HCT116 (cell line): ENCODE results near the gene TANGO6. TPM values are rescaled to one million over a fixed set of nuclear protein-coding genes. Genes with fewer than 3 reads are reported as not detected.

Source experiments
- ATAC-seq: fragments of 200-7000 bp; cut with Tn5 transposase; 2 replicates; pipeline ENCODE4 v1.9.1; 2020; ENCODE audit warnings: mild to moderate bottlenecking, moderate library complexity
- BruUV-seq: library from RNA; stranded (reverse); fragments of 400-500 nt; replicated peaks from 2 replicates; lab custom pipeline; 2021; lab: Mats Ljungman, UMichigan
- CTCF ChIA-PET: fragments of 300-600 bp; sonication (Branson Sonifier 250); formaldehyde crosslinking; loops from one replicate; lab custom pipeline; 2021; ENCODE audit warnings: antibody characterized with exemption; lab: Charles Lee
- POLR2A ChIA-PET: fragments of 300-600, 350-600 bp; sonication (Branson Sonifier 250); formaldehyde crosslinking; loops from one replicate; lab custom pipeline; 2021; ENCODE audit warnings: antibody characterized with exemption; lab: Charles Lee
- RAD21 ChIA-PET, 2 experiments: fragments of 300-600 bp; sonication (Branson Sonifier 250); formaldehyde crosslinking; loops; one replicate each; lab custom pipeline; 2023; ENCODE audit warnings: low total read pairs in 2 of 2; ENCODE audit not compliant: uncharacterized antibody in 2 of 2, unreplicated experiment in 2 of 2, low non-redundant PET in 1 of 2; lab: Charles Lee
- DNase-seq: peaks from one replicate; pipeline ENCODE4 v3.0.0-alpha.2; 2010; ENCODE audit warnings: low read depth, low spot score
- H2AFZ ChIP-seq: fragments of 200-600 bp; shearing (Covaris generic), sonication (generic); 2 replicates; pipeline ENCODE4 v1.6.1; 2017; ENCODE audit warnings: low read depth, mixed run types, mixed read lengths, antibody characterized with exemption, low read length; ENCODE audit not compliant: poor library complexity, severe bottlenecking
- H3K27ac ChIP-seq: 2 replicates; pipeline ENCODE4 v1.5.1; 2012; ENCODE audit warnings: low read depth, low read length
- H3K27me3 ChIP-seq: fragments of 200-600 bp; sonication (generic); 2 replicates; pipeline ENCODE4 v1.6.1; 2016; ENCODE audit warnings: mixed run types, low read length, mixed read lengths; ENCODE audit not compliant: insufficient read depth
- H3K36me3 ChIP-seq, 2 experiments: fragments of 200-500 bp in 1 of 2; fragments of 200-600 bp in 1 of 2; sonication (Bioruptor generic) in 1 of 2; sonication (generic) in 1 of 2; 2 replicates each; pipeline versions ENCODE4 v1.5.1 to v1.6.1; 2014 to 2016; ENCODE audit warnings: low read length in 2 of 2, inconsistent platforms in 1 of 2, mixed read lengths in 1 of 2, mixed run types in 1 of 2; ENCODE audit not compliant: insufficient read depth in 2 of 2, control insufficient read depth in 1 of 2
- H3K4me1 ChIP-seq, 2 experiments: fragments of 200-600 bp in 1 of 2; sonication (generic) in 1 of 2; 2 replicates each; pipeline versions ENCODE4 v1.5.1 to v1.6.1; 2012 to 2017; ENCODE audit warnings: low read length in 2 of 2, inconsistent platforms in 1 of 2, mild to moderate bottlenecking in 1 of 2, mixed read lengths in 1 of 2, mixed run types in 1 of 2, moderate library complexity in 1 of 2; ENCODE audit not compliant: insufficient read depth in 2 of 2, control insufficient read depth in 1 of 2
- H3K4me2 ChIP-seq: fragments of 200-600 bp; sonication (generic); 2 replicates; pipeline ENCODE4 v1.6.1; 2017; ENCODE audit warnings: mixed run types, low read length, mixed read lengths
- H3K4me3 ChIP-seq, 2 experiments: fragments of 200-600 bp in 1 of 2; sonication (generic) in 1 of 2; replicated peaks in 1 of 2; 2 replicates each; pipeline ENCODE4 v1.5.1; 2011 to 2016; ENCODE audit warnings: low read length in 2 of 2, control low read depth in 1 of 2, low read depth in 1 of 2, mild to moderate bottlenecking in 1 of 2, mixed read lengths in 1 of 2, mixed run types in 1 of 2
- H3K79me2 ChIP-seq: fragments of 200-600 bp; sonication (generic); 2 replicates; pipeline ENCODE4 v1.6.1; 2017; ENCODE audit warnings: mild to moderate bottlenecking, mixed run types, low read length, moderate library complexity, mixed read lengths; ENCODE audit not compliant: insufficient read depth
- H3K9ac ChIP-seq: fragments of 200-600 bp; sonication (generic); 2 replicates; pipeline ENCODE4 v1.6.1; 2016; ENCODE audit warnings: low read length, mixed read lengths
- H3K9me2 ChIP-seq: fragments of 200-600 bp; sonication (generic), shearing (Covaris generic); 2 replicates; pipeline ENCODE4 v1.6.1; 2017; ENCODE audit warnings: mixed run types, mild to moderate bottlenecking, moderate library complexity; ENCODE audit not compliant: insufficient read depth
- H3K9me3 ChIP-seq, 2 experiments: fragments of 200-500 bp in 1 of 2; fragments of 200-600 bp in 1 of 2; sonication (Bioruptor generic) in 1 of 2; sonication (generic) in 1 of 2; 2 replicates each; pipeline ENCODE4 v1.6.1; 2014 to 2017; ENCODE audit warnings: low read length in 2 of 2, mixed read lengths in 2 of 2, inconsistent platforms in 1 of 2, low read depth in 1 of 2, mild to moderate bottlenecking in 1 of 2, mixed run types in 1 of 2, moderate library complexity in 1 of 2; ENCODE audit not compliant: control insufficient read depth in 1 of 2, insufficient read depth in 1 of 2
- H4K20me1 ChIP-seq: fragments of 200-600 bp; sonication (generic), shearing (Covaris generic); 2 replicates; pipeline ENCODE4 v1.6.1; 2017; ENCODE audit warnings: mixed run types, mild to moderate bottlenecking, moderate library complexity; ENCODE audit not compliant: insufficient read depth
- CEBPB ChIP-seq: IDR thresholded peaks from 2 replicates; pipeline ENCODE4 v1.6.1; 2012; ENCODE audit warnings: low read depth
- EGR1 ChIP-seq: IDR thresholded peaks from 2 replicates; pipeline ENCODE4 v1.6.1; 2012; ENCODE audit warnings: low read depth
- ELF1 ChIP-seq: IDR thresholded peaks from 2 replicates; pipeline ENCODE4 v1.6.1; 2012; ENCODE audit warnings: low read depth, borderline replicate concordance
- EZH2 ChIP-seq: fragments of 200-600 bp; sonication (generic); IDR thresholded peaks from 2 replicates; pipeline ENCODE4 v1.6.1; 2017; ENCODE audit warnings: antibody characterized with exemption, mixed run types
- EZH2phosphoT487 ChIP-seq: fragments of 200-600 bp; IDR thresholded peaks from 2 replicates; pipeline ENCODE4 v1.6.1; 2018; ENCODE audit warnings: antibody characterized with exemption, borderline replicate concordance
- POLR2A ChIP-seq: IDR thresholded peaks from 2 replicates; pipeline ENCODE4 v1.7.0; 2011; ENCODE audit warnings: borderline replicate concordance; ENCODE audit not compliant: insufficient read depth, insufficient read length; ENCODE audit errors: extremely low read depth
- POLR2AphosphoS5 ChIP-seq: IDR thresholded peaks from 2 replicates; pipeline ENCODE4 v1.6.1; 2011; ENCODE audit warnings: mild to moderate bottlenecking, low read depth, low read length, moderate library complexity
- RAD21 ChIP-seq: IDR thresholded peaks from 2 replicates; pipeline ENCODE4 v1.6.1; 2012; ENCODE audit warnings: low read depth, mild to moderate bottlenecking
- SIN3A ChIP-seq: IDR thresholded peaks from 2 replicates; pipeline ENCODE4 v1.6.1; 2012; ENCODE audit warnings: low read depth
- SRF ChIP-seq: IDR thresholded peaks from 2 replicates; pipeline ENCODE4 v1.6.1; 2012; ENCODE audit warnings: low read depth
- ZNF274 ChIP-seq: fragments of 200-500 bp; sonication (Bioruptor generic); IDR thresholded peaks from 2 replicates; pipeline ENCODE4 v1.6.1; 2014; ENCODE audit warnings: mild to moderate bottlenecking, low read depth, low read length, inconsistent platforms
- intact Hi-C: fragments of 100-400 bp; cut with micrococcal nuclease; formaldehyde crosslinking; loops from 2 replicates; pipeline ENCODE4 v1.10.0; 2022
- total RNA-seq: library from RNA; stranded (reverse); gene quantifications from one replicate; pipeline ENCODE4 v1.2.1, GENCODE V29; 2021; ENCODE audit not compliant: unreplicated experiment
- TF ChIP-seq, protein P1 (sequence below): IDR thresholded peaks from 2 replicates; pipeline ENCODE4 v1.6.1; 2012
- TF ChIP-seq, protein P2 (sequence below): IDR thresholded peaks from 2 replicates; pipeline ENCODE4 v1.6.1; 2012
- TF ChIP-seq, protein P3 (sequence below): IDR thresholded peaks from 2 replicates; pipeline ENCODE4 v1.6.1; 2011; ENCODE audit warnings: mild to moderate bottlenecking, low read length, moderate library complexity; ENCODE audit not compliant: insufficient replicate concordance; ENCODE audit errors: extremely low read depth
- TF ChIP-seq, protein P4 (sequence below): IDR thresholded peaks from 2 replicates; pipeline ENCODE4 v1.6.1; 2012; ENCODE audit warnings: low read depth

TANGO6 gene
- total RNA-seq, 1 experiment from 2014 or later = 16.4 TPM

DNA sequence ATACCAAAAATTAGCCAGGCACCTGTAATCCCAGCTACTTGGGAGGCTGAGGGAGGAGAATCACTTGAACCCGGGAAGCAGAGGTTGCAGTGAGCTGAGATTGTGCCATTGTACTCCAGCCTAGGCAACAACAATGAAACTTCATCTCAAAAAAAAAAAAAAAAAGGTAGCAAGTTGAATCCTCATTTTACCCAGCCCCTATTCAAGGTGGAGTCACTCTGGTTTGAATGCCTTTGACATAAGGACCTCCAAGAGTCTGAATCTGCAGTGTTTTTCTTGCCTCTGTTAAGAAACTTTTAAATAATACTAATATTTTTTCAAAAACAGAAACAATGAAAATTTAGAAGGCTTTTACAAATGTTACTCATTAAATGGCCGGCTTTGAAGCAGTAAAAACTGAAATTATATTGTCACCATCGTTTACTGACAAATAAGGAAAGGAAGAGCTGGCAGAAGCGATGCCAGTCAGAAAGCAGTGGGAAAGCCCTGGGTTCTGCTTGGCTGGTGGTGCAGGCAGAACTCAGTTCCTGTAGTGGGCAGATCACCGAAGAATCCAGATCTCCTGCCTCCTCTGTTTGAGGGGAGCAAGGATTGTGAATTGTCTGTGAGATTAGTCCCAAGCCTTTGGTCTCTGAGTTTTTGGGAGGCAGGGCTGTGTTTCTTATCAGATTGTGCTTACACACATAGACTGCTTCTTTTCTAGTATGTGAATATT, 162.5 kb downstream of the TANGO6 start:
- H3K27me3 ChIP-seq = no peaks in the 10 kb centered on the region
- DNase-seq = no peak
- peaks cover 6 to 9% of the 10 kb centered on the region in 2 experiments; a peak in 3 of 4 replicates for H3K9me3 ChIP-seq
- POLR2A ChIA-PET = no interaction called here
- H3K9me2 ChIP-seq = no peaks in the 10 kb centered on the region
- H2AFZ ChIP-seq = no peak overlapping the region
- no peak overlapping the region for H3K9ac ChIP-seq
- no TSS peak for BruUV-seq
- intact Hi-C loops = no loop called here
- CTCF ChIA-PET = no interaction called here
- no peaks in the 10 kb centered on the region for H3K79me2 ChIP-seq
- no peak for ATAC-seq
- TF ChIP-seq ZNF274 (no peak), EZH2phosphoT487 (no peak), SRF (no peak), EZH2 (no peak), POLR2A (no peak), EGR1 (no peak), SIN3A (no peak), RAD21 (no peak), CEBPB (no peak), POLR2AphosphoS5 (no peak), ELF1 (no peak)
- TF ChIP-seq, protein P1, sequence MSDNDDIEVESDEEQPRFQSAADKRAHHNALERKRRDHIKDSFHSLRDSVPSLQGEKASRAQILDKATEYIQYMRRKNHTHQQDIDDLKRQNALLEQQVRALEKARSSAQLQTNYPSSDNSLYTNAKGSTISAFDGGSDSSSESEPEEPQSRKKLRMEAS = no peak
- TF ChIP-seq, protein P2, sequence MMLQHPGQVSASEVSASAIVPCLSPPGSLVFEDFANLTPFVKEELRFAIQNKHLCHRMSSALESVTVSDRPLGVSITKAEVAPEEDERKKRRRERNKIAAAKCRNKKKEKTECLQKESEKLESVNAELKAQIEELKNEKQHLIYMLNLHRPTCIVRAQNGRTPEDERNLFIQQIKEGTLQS = no peak
- TF ChIP-seq, protein P3, sequence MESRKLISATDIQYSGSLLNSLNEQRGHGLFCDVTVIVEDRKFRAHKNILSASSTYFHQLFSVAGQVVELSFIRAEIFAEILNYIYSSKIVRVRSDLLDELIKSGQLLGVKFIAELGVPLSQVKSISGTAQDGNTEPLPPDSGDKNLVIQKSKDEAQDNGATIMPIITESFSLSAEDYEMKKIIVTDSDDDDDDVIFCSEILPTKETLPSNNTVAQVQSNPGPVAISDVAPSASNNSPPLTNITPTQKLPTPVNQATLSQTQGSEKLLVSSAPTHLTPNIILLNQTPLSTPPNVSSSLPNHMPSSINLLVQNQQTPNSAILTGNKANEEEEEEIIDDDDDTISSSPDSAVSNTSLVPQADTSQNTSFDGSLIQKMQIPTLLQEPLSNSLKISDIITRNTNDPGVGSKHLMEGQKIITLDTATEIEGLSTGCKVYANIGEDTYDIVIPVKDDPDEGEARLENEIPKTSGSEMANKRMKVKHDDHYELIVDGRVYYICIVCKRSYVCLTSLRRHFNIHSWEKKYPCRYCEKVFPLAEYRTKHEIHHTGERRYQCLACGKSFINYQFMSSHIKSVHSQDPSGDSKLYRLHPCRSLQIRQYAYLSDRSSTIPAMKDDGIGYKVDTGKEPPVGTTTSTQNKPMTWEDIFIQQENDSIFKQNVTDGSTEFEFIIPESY = no peak
- TF ChIP-seq, protein P4, sequence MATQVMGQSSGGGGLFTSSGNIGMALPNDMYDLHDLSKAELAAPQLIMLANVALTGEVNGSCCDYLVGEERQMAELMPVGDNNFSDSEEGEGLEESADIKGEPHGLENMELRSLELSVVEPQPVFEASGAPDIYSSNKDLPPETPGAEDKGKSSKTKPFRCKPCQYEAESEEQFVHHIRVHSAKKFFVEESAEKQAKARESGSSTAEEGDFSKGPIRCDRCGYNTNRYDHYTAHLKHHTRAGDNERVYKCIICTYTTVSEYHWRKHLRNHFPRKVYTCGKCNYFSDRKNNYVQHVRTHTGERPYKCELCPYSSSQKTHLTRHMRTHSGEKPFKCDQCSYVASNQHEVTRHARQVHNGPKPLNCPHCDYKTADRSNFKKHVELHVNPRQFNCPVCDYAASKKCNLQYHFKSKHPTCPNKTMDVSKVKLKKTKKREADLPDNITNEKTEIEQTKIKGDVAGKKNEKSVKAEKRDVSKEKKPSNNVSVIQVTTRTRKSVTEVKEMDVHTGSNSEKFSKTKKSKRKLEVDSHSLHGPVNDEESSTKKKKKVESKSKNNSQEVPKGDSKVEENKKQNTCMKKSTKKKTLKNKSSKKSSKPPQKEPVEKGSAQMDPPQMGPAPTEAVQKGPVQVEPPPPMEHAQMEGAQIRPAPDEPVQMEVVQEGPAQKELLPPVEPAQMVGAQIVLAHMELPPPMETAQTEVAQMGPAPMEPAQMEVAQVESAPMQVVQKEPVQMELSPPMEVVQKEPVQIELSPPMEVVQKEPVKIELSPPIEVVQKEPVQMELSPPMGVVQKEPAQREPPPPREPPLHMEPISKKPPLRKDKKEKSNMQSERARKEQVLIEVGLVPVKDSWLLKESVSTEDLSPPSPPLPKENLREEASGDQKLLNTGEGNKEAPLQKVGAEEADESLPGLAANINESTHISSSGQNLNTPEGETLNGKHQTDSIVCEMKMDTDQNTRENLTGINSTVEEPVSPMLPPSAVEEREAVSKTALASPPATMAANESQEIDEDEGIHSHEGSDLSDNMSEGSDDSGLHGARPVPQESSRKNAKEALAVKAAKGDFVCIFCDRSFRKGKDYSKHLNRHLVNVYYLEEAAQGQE = no peak
- TF ChIP-seq, all 23 proteins: peak for 0
- RAD21 ChIA-PET = no interaction called here
- no peaks in the 10 kb centered on the region for H3K4me1 ChIP-seq
- H3K4me2 ChIP-seq = no peak overlapping the region
- no peak overlapping the region for H3K27ac ChIP-seq
- H3K4me3 ChIP-seq = no peak overlapping the region
- H3K36me3 ChIP-seq = 0 out of 4 replicates have a peak, but pooled peaks cover 0 to 4% of the 10 kb centered on the region in 2 experiments
- H4K20me1 ChIP-seq = no peaks in the 10 kb centered on the region
